IPS-20b (cell line): Measurements from ENCODE around the gene LCN12.

ENCODE experiments used
- H3K27ac ChIP-seq: one replicate; pipeline ENCODE4 v1.5.1; 2013; ENCODE audit warnings: low read length
- H3K27me3 ChIP-seq: 2 replicates; pipeline ENCODE4 v1.6.1; 2013; ENCODE audit warnings: mild to moderate bottlenecking, low read length, inconsistent platforms; ENCODE audit not compliant: insufficient read depth
- H3K36me3 ChIP-seq: 2 replicates; pipeline ENCODE4 v1.6.1; 2013; ENCODE audit warnings: low read depth, mild to moderate bottlenecking, inconsistent platforms, low read length, moderate library complexity; ENCODE audit not compliant: insufficient read depth
- H3K4me1 ChIP-seq: 2 replicates; pipeline ENCODE4 v1.6.1; 2013; ENCODE audit warnings: mild to moderate bottlenecking, control low read depth, inconsistent platforms, low read length, moderate library complexity; ENCODE audit not compliant: insufficient read depth
- H3K4me3 ChIP-seq: 2 replicates; pipeline ENCODE4 v1.5.1; 2013; ENCODE audit warnings: mild to moderate bottlenecking, low read length, inconsistent platforms
- H3K9ac ChIP-seq: 2 replicates; pipeline ENCODE4 v1.6.1; 2013; ENCODE audit warnings: low read depth, mild to moderate bottlenecking, inconsistent platforms, low read length, moderate library complexity
- H3K9me3 ChIP-seq: 2 replicates; pipeline ENCODE4 v1.6.1; 2013; ENCODE audit warnings: mild to moderate bottlenecking, low read depth, low read length, inconsistent platforms; ENCODE audit not compliant: insufficient read depth

LCN12 gene

DNA sequence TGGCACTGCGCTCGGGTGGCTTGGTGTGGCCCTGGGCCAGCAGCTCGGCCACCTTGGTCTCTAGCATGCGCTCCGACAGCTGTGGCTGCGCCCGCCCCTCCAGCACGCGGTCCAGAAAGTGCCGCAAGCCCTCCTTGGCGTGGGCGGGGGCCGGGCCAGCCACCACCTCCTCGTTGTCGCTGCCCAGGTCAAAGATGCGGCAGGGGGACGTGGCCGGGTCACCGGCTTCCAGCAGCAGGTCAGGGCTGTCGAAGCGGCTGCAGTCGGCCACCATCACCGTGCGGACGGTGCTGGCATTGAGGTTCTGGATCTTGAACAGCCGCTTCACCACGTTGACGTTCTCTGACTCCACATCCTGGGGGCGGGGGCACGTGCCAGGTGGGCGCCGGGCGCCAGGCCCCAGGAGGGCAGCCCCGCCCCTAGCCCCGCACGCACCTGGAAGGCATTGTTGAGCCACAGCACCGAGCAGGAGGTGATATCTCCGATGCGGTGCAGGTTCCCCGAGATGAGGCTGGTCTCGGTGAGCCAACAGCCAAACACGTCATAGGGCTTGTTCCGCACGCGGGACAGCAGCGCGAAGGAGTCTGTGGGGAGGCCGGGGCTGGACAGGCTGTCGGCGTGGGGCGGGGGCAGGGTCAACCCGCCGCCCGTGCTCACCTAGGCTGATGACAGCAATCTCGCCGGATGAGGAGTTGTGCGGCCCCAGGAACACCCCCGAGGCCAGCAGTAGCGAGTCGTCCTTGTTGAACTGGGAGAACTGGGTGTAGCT, 9.8 kb upstream of the LCN12 start:
- H3K36me3 ChIP-seq: peaks cover 29% of the 10 kb centered on the region
- no peaks in the 10 kb centered on the region for H3K4me1 ChIP-seq
- no peak overlapping the region for H3K9ac ChIP-seq
- H3K27me3 ChIP-seq: no peaks in the 10 kb centered on the region
- no peak overlapping the region for H3K27ac ChIP-seq
- no peaks in the 10 kb centered on the region for H3K9me3 ChIP-seq
- H3K4me3 ChIP-seq: no peak overlapping the region

DNA sequence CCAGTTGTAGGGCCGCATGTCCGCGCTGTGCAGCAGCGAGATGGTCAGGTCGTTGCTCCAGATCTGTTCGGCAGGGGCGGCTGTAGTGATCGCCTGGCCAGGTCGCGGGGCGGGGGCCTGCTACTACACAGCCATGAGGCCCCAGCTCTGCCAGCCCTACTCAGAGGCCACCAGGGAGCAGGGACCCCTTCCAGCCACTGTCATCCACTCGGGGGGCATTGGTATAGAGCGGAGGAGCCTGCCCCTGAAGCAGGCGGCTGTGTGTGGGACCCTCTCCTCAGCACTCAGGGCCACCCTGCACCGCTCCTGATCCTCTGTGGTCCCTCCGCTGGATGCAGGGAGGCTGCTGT, 9.2 kb upstream of the LCN12 start:
- Histone ChIP-seq H3K27ac (no peak overlapping the region), H3K27me3 (no peaks in the 10 kb centered on the region), H3K36me3 (peaks cover 29% of the 10 kb centered on the region), H3K9me3 (no peaks in the 10 kb centered on the region), H3K9ac (no peak overlapping the region), H3K4me1 (no peaks in the 10 kb centered on the region), H3K4me3 (no peak overlapping the region)

DNA sequence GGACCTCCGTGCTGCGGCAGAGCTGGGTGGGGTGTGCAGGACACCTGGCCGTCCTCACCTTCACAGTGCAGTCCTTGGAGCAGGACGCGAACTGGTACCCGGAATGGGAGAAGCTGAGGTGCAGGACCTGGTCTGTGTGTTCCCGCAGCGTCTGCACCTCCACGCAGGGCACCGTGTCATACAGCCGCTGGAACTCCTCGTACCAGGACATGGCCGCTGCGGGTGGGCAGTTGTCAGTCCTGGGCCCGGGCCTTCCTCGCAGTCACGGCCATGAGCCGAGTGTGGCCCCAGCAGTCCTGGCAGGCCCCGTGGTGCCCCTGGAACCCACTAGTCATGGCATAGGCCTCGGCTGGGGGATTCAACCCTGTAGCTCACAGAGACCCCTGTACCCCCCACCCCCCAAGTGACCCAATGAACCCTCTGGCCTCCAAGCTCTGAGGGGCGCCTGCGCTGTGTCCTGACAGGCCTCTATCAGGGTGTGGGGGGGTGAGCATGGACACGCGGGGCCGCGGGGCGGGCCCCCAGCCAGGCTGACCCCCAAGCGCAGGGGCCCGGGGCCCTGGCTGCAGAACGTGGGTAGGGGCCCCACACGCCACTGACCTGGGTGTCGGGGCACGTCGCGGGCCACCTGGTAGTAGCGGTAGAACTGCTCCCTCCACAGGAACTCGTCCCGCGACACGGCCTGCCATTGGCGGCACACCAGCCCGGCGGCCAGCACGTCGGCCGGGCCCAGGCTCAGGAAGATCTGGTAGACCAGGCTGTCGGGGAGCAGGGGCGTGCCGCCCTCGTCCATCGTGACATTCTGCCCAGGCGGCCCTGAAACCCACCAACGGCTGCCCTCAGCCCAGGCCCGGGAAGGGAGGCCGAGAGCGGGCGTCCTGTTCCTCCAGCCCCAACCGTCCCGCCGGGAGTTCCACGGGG, 8.5 kb upstream of the LCN12 start:
- Histone ChIP-seq H3K36me3 (peaks cover 29% of the 10 kb centered on the region), H3K9me3 (no peaks in the 10 kb centered on the region), H3K4me3 (peak overlapping the region; percentile 76), H3K27ac (no peak overlapping the region), H3K4me1 (no peaks in the 10 kb centered on the region), H3K9ac (peak overlapping the region; percentile 65; the same call in 1 of the 2 replicates), H3K27me3 (no peaks in the 10 kb centered on the region)

DNA sequence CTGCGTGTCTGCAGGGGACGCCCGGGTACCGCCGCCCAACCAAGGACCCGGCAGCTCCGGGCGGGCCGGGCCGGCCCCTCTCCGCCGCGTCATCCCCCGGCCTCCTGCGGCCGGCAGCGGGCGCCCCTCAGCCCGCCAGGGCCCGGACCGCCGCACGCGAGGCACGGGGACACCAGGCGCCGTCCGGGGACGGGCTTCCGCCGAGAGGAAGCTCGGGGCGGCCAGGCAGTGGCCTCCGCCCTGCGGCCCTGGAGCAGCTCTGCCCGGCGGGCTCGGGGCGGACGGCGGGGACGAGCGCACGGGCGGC, 7.9 kb upstream of the LCN12 start:
- peaks cover 26% of the 10 kb centered on the region for H3K36me3 ChIP-seq
- H3K27me3 ChIP-seq: no peaks in the 10 kb centered on the region
- H3K9me3 ChIP-seq: no peaks in the 10 kb centered on the region
- peak overlapping the region; percentile 76 for H3K4me3 ChIP-seq
- H3K9ac ChIP-seq: peak overlapping the region; percentile 65; the same call in 1 of the 2 replicates
- H3K27ac ChIP-seq: no peak overlapping the region
- H3K4me1 ChIP-seq: no peaks in the 10 kb centered on the region

DNA sequence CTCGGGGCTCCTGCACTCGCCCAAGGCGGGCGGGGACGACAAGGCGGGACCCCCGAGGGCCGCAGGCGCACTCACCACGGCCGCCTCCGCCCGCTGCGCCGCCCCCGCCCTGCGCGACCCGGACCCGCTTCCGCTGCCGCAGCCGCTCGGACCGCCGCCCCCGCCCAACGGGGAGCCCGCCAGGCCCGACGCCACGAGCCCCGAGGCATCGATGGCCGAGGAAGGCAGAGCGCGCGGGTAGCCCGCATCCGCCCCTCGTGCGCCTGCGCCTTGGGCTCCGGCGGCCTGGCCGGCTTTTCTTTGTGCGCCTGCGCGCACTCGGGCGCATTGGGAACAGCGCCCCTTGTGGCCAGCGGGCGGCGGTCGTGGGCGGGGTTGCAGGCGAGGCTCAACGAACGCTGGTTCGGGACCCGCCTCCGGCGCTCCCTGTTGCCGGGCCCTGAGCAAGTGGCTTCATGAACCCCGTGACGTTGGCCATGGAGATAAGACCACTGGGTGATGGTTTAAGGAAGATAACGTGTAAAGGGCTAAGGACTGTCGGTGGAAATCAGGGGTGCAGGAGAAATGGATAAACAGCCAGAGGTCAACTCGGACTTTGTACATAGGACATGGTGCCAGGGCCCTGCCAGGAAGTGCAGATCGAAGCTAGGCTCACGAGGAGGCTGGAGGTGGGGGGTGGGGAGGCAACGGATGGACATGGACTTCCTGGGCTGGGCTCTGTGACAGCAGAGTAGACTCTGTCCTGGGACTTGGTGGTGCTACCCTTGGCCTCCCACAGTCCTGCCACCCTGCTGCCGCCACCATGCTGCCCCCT, 7.3 kb upstream of the LCN12 start, which contains the start of the genes C8G and FBXW5:
TSS of gene C8G (plus strand) at position 725 of the 814 bp plus-strand sequence. CDS start at position 803, 78 bp downstream.
TSS of gene FBXW5 (minus strand) at position 220 of the 814 bp plus-strand sequence. CDS start 655 bp downstream, outside the sequence.
- Histone ChIP-seq H3K4me3 (peak within 1 kb of the TSS; percentile 76), H3K9ac (peak within 1 kb of the TSS; percentile 65; the same call in 1 of the 2 replicates), H3K36me3 (peaks cover 22% of the 10 kb centered on the region), H3K4me1 (no peaks in the 10 kb centered on the region), H3K9me3 (no peaks in the 10 kb centered on the region), H3K27me3 (no peaks in the 10 kb centered on the region), H3K27ac (no peak within 1 kb of the TSS)

DNA sequence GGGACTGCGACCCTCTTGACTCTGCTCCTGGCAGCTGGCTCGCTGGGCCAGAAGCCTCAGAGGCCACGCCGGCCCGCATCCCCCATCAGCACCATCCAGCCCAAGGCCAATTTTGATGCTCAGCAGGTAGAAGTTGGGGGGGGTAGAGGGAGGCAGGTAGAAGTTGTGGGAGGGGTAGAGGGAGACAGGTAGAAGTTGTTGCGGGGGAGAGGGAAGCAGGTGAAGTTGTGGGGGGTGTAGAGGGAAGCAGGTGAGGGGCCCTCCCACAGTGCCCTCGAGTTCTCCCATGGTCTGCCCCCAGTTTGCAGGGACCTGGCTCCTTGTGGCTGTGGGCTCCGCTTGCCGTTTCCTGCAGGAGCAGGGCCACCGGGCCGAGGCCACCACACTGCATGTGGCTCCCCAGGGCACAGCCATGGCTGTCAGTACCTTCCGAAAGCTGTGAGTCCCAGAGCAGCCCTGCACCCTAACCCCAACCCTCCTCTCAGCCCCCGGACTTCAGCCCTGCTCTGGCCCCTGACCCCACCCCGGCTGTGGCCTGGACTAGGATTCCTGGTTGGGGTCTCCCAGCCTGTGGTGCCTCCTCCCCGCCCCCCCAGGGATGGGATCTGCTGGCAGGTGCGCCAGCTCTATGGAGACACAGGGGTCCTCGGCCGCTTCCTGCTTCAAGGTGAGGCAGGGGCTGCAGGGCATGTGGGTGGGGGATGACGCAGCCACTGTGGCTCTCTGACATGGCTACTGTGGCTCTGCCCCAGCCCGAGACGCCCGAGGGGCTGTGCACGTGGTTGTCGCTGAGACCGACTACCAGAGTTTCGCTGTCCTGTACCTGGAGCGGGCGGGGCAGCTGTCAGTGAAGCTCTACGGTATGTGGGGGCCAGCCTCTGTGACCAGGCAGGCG, 6.5 kb upstream of the LCN12 start:
- H3K36me3 ChIP-seq: peaks cover 13% of the 10 kb centered on the region
- no peak overlapping the region for H3K9ac ChIP-seq
- peaks cover 4% of the 10 kb centered on the region; the same call in 1 of the 2 replicates for H3K4me1 ChIP-seq
- no peaks in the 10 kb centered on the region for H3K9me3 ChIP-seq
- no peak overlapping the region for H3K4me3 ChIP-seq
- no peak overlapping the region for H3K27ac ChIP-seq
- H3K27me3 ChIP-seq: no peaks in the 10 kb centered on the region

DNA sequence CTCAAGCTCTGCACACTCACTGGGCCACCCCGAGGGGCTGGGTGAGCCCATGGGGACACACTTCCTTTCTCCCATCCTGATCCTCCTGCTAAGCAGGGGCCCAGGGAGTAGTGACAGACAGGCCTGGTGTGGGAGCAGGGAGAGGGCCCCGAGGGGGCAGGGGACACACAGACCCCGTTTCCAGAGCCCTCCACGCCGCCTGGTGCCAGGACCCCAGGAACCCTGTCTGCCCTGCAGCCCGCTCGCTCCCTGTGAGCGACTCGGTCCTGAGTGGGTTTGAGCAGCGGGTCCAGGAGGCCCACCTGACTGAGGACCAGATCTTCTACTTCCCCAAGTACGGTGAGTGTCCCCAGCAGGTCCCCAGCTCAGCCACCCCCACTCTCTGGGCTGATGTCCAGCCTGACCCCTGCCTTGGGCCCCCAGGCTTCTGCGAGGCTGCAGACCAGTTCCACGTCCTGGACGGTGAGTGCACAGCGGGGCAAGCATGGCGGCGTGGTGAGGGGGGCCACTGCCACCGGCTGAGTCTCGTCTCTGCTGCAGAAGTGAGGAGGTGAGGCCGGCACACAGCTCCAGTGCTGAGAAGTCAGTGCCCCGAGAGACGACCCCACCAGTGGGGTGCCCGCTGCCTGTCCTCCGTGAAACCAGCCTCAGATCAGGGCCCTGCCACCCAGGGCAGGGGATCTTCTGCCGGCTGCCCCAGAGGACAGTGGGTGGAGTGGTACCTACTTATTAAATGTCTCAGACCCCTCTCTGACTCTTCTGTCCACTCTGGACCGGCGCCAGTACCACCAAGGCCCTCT, 5.6 kb upstream of the LCN12 start:
- peaks cover 5% of the 10 kb centered on the region; the same call in 1 of the 2 replicates for H3K4me1 ChIP-seq
- no peak overlapping the region for H3K27ac ChIP-seq
- no peaks in the 10 kb centered on the region for H3K9me3 ChIP-seq
- H3K9ac ChIP-seq: no peak overlapping the region
- peaks cover 6% of the 10 kb centered on the region for H3K36me3 ChIP-seq
- no peaks in the 10 kb centered on the region for H3K27me3 ChIP-seq
- no peak overlapping the region for H3K4me3 ChIP-seq

DNA sequence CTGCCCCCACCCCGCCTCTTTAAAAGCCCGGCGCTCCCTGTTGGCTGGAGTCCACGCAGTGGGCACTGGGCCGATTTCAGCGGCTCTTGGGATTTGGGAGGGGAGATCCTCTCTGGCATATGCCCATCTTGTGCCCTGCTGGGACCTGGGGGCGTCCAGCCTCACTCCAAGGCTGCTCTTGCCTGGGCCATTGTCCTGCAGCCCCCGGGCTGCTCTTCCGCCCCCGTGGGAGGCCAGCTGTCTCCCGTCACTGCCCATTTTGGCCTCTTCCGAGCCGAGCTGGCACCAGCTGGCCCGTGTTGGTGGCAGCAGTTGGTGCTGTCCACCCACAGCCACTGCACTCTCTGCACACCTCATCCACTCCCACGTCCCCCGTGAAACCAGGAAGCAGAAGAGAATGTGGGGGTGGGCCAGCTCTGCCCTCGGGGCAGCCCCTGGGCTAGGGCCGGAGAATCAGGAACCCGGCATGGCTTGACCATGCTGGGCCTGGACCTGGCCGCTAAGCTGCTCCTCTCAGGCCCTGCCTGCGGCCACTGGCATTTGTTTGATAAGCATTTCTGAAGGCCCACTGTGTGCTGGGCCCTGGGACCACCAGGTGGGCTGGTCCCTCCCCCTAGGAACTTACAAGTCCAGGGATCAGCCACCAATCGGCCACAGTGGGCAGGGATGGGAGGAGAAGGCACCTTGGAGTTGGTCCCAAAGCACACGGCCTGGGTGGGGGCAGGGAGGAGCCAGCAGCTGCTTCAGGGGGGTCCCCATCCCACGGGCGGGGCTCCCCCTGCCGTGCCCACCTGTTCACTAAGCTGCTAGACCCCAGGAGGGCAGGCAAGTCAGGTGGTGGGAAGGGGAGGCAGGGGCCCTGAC, 4.8 kb upstream of the LCN12 start:
- Histone ChIP-seq H3K27ac (no peak overlapping the region), H3K27me3 (no peaks in the 10 kb centered on the region), H3K4me1 (peaks cover 5% of the 10 kb centered on the region; the same call in 1 of the 2 replicates), H3K9ac (no peak overlapping the region), H3K9me3 (no peaks in the 10 kb centered on the region), H3K36me3 (no peaks in the 10 kb centered on the region; the same call in 1 of the 2 replicates), H3K4me3 (no peak overlapping the region)

DNA sequence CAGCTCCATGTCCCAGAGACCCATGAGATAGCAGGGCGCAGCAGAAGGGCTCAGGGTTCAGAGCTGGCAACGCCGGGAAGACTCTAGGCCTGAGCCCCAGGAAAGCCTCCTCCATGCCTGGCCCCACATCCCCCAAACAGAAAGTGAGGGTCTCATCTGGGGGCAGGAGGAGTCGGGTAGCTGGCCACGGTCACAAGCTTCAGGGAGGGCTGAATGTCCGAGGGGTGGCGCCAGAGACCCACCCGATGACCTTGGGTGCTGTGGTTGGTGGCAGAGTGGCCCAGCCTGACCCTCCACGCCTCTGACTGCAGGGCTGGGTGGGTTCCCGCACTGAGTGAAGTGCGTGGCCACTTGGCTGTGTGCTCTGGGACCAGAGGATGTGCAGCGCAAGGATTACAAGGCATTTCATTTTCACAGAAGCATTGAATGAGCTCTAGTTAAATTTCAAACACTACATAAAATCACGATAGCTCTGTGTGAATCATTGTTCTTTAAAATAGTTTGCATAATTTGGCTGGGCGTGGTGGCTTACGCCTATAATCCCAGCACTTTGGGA, 4.0 kb upstream of the LCN12 start:
- Histone ChIP-seq H3K4me3 (no peak overlapping the region), H3K27me3 (no peaks in the 10 kb centered on the region), H3K9ac (no peak overlapping the region), H3K36me3 (no peaks in the 10 kb centered on the region), H3K9me3 (no peaks in the 10 kb centered on the region), H3K4me1 (peaks cover 5% of the 10 kb centered on the region; the same call in 1 of the 2 replicates), H3K27ac (no peak overlapping the region)
